Measurements from ENCODE around the gene RRAS2. TPM values are rescaled to one million over a fixed set of nuclear protein-coding genes. Genes with fewer than 3 reads are reported as not detected.

The RRAS2 gene
- total RNA-seq, 1 experiment from 2014 or later = 164 TPM

DNA sequence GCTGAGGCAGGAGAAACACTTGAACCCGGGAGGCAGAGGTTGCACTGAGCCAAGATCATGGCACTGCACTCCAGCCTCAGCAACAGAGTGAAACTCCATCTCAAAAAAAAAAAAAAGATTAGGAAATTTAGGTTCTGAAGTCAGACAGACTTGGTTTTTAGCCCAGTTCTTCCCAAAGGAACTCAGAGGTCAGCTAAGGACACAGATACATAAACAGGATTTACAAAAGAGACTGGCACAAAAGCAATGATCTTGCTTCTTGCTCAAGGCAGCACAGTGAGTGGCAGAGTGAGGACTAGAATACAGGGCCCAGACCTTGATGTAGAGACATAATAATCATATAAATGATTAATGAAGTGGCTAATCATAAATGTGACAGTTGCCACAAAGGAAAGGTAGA, 25.4 kb upstream of the RRAS2 start:
- TF ChIP-seq, protein P1, sequence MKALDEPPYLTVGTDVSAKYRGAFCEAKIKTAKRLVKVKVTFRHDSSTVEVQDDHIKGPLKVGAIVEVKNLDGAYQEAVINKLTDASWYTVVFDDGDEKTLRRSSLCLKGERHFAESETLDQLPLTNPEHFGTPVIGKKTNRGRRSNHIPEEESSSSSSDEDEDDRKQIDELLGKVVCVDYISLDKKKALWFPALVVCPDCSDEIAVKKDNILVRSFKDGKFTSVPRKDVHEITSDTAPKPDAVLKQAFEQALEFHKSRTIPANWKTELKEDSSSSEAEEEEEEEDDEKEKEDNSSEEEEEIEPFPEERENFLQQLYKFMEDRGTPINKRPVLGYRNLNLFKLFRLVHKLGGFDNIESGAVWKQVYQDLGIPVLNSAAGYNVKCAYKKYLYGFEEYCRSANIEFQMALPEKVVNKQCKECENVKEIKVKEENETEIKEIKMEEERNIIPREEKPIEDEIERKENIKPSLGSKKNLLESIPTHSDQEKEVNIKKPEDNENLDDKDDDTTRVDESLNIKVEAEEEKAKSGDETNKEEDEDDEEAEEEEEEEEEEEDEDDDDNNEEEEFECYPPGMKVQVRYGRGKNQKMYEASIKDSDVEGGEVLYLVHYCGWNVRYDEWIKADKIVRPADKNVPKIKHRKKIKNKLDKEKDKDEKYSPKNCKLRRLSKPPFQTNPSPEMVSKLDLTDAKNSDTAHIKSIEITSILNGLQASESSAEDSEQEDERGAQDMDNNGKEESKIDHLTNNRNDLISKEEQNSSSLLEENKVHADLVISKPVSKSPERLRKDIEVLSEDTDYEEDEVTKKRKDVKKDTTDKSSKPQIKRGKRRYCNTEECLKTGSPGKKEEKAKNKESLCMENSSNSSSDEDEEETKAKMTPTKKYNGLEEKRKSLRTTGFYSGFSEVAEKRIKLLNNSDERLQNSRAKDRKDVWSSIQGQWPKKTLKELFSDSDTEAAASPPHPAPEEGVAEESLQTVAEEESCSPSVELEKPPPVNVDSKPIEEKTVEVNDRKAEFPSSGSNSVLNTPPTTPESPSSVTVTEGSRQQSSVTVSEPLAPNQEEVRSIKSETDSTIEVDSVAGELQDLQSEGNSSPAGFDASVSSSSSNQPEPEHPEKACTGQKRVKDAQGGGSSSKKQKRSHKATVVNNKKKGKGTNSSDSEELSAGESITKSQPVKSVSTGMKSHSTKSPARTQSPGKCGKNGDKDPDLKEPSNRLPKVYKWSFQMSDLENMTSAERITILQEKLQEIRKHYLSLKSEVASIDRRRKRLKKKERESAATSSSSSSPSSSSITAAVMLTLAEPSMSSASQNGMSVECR (CRISPR knock-in tag; IDR thresholded peaks at IDR 0.05; ENCODE audit: borderline replicate concordance) = no peak
- TF ChIP-seq, protein P2, sequence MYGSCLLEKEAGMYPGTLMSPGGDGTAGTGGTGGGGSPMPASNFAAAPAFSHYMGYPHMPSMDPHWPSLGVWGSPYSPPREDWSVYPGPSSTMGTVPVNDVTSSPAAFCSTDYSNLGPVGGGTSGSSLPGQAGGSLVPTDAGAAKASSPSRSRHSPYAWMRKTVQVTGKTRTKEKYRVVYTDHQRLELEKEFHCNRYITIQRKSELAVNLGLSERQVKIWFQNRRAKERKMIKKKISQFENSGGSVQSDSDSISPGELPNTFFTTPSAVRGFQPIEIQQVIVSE (CRISPR knock-in tag; IDR thresholded peaks at IDR 0.05; ENCODE audit: borderline replicate concordance) = no peak
- Mint-ChIP-seq H3K36me3 (no peaks in the 10 kb centered on the region), H3K4me1 (peaks cover 20% of the 10 kb centered on the region), H3K27me3 (ENCODE audit: low read depth) (peaks cover 35% of the 10 kb centered on the region), H3K27ac (no peak overlapping the region), H3K9me3 (no peaks in the 10 kb centered on the region), H3K4me3 (no peak overlapping the region)
- POLR2A ChIA-PET = no interaction called here
- DNase-seq (ENCODE audit: low spot score) = no peak
- no peak for ATAC-seq
- CTCF ChIA-PET = interaction anchor here (0.6 to 1.3 kb wide), 3 partner anchors 34 to 76 kb away, joined by 3 to 5 read pairs (median 3); no protein-coding TSS in a partner anchor

DNA sequence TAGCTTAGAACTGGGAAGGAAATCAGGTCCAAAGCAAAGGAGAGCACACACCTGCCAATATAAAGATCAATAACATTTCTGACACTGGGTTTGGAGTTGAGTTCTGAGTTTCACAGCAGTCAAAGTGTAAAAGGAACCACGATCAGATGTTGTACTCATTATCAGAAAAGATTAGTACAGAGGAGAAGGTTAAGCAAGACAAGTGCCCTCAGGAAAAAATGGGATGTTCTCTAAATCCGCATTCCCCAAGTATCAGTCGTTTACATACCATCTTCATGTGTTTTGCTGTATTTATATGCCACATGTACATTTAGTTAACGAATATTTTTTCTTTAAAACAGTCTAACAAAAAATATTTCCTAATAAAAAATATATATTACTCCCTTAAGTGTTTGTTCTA, 23.0 kb upstream of the RRAS2 start:
- DNase-seq (ENCODE audit: low spot score) (no peak), ATAC-seq (no peak)
- Mint-ChIP-seq H3K4me3 (0 out of 2 replicates have a peak overlapping the region, but pooled peaks have one; percentile 59), H3K27me3 (ENCODE audit: low read depth) (peaks cover 41% of the 10 kb centered on the region), H3K9me3 (no peaks in the 10 kb centered on the region), H3K27ac (no peak overlapping the region), H3K4me1 (peaks cover 11% of the 10 kb centered on the region), H3K36me3 (no peaks in the 10 kb centered on the region)
- no peak for TF ChIP-seq TEAD4 (CRISPR knock-in tag; IDR thresholded peaks at IDR 0.05)
- no peak for TF ChIP-seq KAT7 (CRISPR knock-in tag; IDR thresholded peaks at IDR 0.05; ENCODE audit: borderline replicate concordance)
- TF ChIP-seq, protein P3, sequence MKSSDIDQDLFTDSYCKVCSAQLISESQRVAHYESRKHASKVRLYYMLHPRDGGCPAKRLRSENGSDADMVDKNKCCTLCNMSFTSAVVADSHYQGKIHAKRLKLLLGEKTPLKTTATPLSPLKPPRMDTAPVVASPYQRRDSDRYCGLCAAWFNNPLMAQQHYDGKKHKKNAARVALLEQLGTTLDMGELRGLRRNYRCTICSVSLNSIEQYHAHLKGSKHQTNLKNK (CRISPR knock-in tag; IDR thresholded peaks at IDR 0.05) = no peak
- TF ChIP-seq, protein P2 (CRISPR knock-in tag; IDR thresholded peaks at IDR 0.05; ENCODE audit: borderline replicate concordance) = no peak
- no peak for TF ChIP-seq HMGA2 (CRISPR knock-in tag; IDR thresholded peaks at IDR 0.05)
- TF ChIP-seq NR1H2 (CRISPR knock-in tag; IDR thresholded peaks at IDR 0.05) = no peak
- no peak for TF ChIP-seq GABPB1 (CRISPR knock-in tag; IDR thresholded peaks at IDR 0.05)
- no peak for TF ChIP-seq RELA (CRISPR knock-in tag; IDR thresholded peaks at IDR 0.05; ENCODE audit: borderline replicate concordance)
- no peak for TF ChIP-seq EMX1 (CRISPR knock-in tag; IDR thresholded peaks at IDR 0.05)
- no peak for TF ChIP-seq GRHL2 (CRISPR knock-in tag; IDR thresholded peaks at IDR 0.05; ENCODE audit: insufficient replicate concordance, severe bottlenecking)
- TF ChIP-seq SMAD4 (CRISPR knock-in tag; IDR thresholded peaks at IDR 0.05) = no peak
- POLR2A ChIA-PET = no interaction called here
- CTCF ChIA-PET = interaction anchor here (1.1 to 1.3 kb wide), 2 partner anchors 73 to 74 kb away, joined by 3 to 14 read pairs; no protein-coding TSS in a partner anchor

DNA sequence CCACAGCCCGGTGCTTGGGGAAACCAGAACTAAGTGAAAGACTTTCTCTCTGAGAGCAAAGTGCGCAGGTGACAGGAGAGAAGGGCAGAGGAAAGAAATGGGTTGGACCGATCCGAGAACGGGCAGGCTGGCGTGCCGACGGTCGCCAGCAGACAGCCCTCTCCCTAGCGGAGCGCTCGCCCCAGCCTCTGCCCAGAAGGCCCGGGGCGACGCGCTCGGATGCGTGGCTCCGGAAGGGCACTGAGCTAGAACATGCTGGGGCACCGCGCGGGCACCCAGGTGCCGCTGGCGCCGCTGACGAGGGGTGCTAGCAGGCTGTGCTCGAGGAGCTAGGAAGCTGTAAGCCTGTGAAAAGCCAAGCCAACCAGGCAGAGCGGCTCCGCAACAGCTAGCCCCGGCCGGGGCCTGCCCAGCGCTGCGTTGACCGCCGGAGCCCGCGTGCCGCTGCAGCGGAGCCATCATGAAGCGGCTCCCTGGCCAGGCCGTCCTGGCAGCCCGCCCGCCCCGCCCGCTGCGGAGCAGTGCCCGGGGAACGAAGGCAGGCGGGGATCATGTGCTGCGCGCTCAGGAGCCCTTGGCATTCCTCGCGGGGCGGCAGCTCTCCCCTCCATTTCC, 22.1 kb upstream of the RRAS2 start:
- Mint-ChIP-seq H3K4me1 (peaks cover 9% of the 10 kb centered on the region; the same call in 1 of the 2 replicates), H3K36me3 (no peaks in the 10 kb centered on the region), H3K9me3 (no peaks in the 10 kb centered on the region), H3K27ac (no peak overlapping the region), H3K4me3 (peak overlapping the region; percentile 67), H3K27me3 (ENCODE audit: low read depth) (peaks cover 41% of the 10 kb centered on the region)
- CTCF ChIA-PET = interaction anchor here (0.6 to 2.3 kb wide), 6 partner anchors 32 to 80 kb away, joined by 3 to 17 read pairs (median 6); no protein-coding TSS in a partner anchor
- DNase-seq (ENCODE audit: low spot score) (peak; percentile 69), ATAC-seq (peak; percentile 90)
- POLR2A ChIA-PET = interaction anchor here (0.5 to 0.9 kb wide), 4 partner anchors 8 to 494 kb away, joined by 3 to 8 read pairs (median 3); no protein-coding TSS in a partner anchor
- TF ChIP-seq, protein P4, sequence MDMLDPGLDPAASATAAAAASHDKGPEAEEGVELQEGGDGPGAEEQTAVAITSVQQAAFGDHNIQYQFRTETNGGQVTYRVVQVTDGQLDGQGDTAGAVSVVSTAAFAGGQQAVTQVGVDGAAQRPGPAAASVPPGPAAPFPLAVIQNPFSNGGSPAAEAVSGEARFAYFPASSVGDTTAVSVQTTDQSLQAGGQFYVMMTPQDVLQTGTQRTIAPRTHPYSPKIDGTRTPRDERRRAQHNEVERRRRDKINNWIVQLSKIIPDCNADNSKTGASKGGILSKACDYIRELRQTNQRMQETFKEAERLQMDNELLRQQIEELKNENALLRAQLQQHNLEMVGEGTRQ (CRISPR knock-in tag; IDR thresholded peaks at IDR 0.05) = peak; percentile 48; the same call in 1 of the 2 replicates
- TF ChIP-seq JUN (CRISPR knock-in tag; IDR thresholded peaks at IDR 0.05) (no peak), ZNF423 (CRISPR knock-in tag; IDR thresholded peaks at IDR 0.05) (no peak), NFE2L1 (CRISPR knock-in tag; IDR thresholded peaks at IDR 0.05) (no peak), ETV6 (CRISPR knock-in tag; IDR thresholded peaks at IDR 0.05) (peak; percentile 76; the same call in 1 of the 2 replicates), EMX1 (CRISPR knock-in tag; IDR thresholded peaks at IDR 0.05) (no peak), GRHL2 (CRISPR knock-in tag; IDR thresholded peaks at IDR 0.05; ENCODE audit: insufficient replicate concordance, severe bottlenecking) (no peak), KAT7 (CRISPR knock-in tag; IDR thresholded peaks at IDR 0.05; ENCODE audit: borderline replicate concordance) (no peak), HMGA2 (CRISPR knock-in tag; IDR thresholded peaks at IDR 0.05) (no peak)
- TF ChIP-seq, protein P5, sequence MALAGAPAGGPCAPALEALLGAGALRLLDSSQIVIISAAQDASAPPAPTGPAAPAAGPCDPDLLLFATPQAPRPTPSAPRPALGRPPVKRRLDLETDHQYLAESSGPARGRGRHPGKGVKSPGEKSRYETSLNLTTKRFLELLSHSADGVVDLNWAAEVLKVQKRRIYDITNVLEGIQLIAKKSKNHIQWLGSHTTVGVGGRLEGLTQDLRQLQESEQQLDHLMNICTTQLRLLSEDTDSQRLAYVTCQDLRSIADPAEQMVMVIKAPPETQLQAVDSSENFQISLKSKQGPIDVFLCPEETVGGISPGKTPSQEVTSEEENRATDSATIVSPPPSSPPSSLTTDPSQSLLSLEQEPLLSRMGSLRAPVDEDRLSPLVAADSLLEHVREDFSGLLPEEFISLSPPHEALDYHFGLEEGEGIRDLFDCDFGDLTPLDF (CRISPR knock-in tag; IDR thresholded peaks at IDR 0.05) = no peak
- TF ChIP-seq, protein P6, sequence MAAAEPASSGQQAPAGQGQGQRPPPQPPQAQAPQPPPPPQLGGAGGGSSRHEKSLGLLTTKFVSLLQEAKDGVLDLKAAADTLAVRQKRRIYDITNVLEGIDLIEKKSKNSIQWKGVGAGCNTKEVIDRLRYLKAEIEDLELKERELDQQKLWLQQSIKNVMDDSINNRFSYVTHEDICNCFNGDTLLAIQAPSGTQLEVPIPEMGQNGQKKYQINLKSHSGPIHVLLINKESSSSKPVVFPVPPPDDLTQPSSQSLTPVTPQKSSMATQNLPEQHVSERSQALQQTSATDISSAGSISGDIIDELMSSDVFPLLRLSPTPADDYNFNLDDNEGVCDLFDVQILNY (CRISPR knock-in tag; IDR thresholded peaks at IDR 0.05) = peak; percentile 37; the same call in 1 of the 2 replicates
- TF ChIP-seq, protein P2 (CRISPR knock-in tag; IDR thresholded peaks at IDR 0.05; ENCODE audit: borderline replicate concordance) = no peak

Measured in WTC11 (cell line).